Measurements from ENCODE around the gene CAST. TPM values are rescaled to one million over a fixed set of nuclear protein-coding genes. Genes with fewer than 3 reads are reported as not detected.
"Not testable (repeated sequence)": the region's sequence is repeated elsewhere in the genome, so short reads cannot be mapped to it uniquely, and the experiment has no call there.

Gene CAST
- total RNA-seq, 2 experiments from 2014 or later, result 118 to 122 TPM

- Mint-ChIP-seq H3K36me3 (ENCODE audit: low read depth) (peaks cover 31% of the 10 kb centered on the region), H3K27ac (no peak overlapping the region), H3K4me1 (ENCODE audit: low read depth) (peaks cover 42% of the 10 kb centered on the region), H3K27me3 (ENCODE audit: low read depth) (no peaks in the 10 kb centered on the region), H3K9me3 (peaks cover 3% of the 10 kb centered on the region), H3K4me3 (no peak overlapping the region)
- intact Hi-C loops (cut with micrococcal nuclease), result no loop called here
- CTCF ChIA-PET, result interaction anchor here (0.6 to 3.6 kb wide), 7 partner anchors 10 to 419 kb away, joined by 3 to 19 read pairs (median 5); no protein-coding TSS in a partner anchor
- no peak for DNase-seq
Measured at GRCh38 chr5:96742538-96742937, 80.4 kb downstream of the CAST start.

GRCh38 chr5:96743065-96743768 is 81.0 kb downstream of the CAST start:
- DNase-seq, result no peak
- Mint-ChIP-seq H3K4me3 (no peak overlapping the region), H3K4me1 (ENCODE audit: low read depth) (peaks cover 42% of the 10 kb centered on the region), H3K9me3 (peaks cover 3% of the 10 kb centered on the region), H3K27ac (peak overlapping the region; percentile 44), H3K27me3 (ENCODE audit: low read depth) (no peaks in the 10 kb centered on the region), H3K36me3 (ENCODE audit: low read depth) (peaks cover 31% of the 10 kb centered on the region)
- CTCF ChIA-PET, result interaction anchor here (0.7 to 3.6 kb wide), 5 partner anchors 9 to 418 kb away, joined by 3 to 19 read pairs (median 7); no protein-coding TSS in a partner anchor
- intact Hi-C loops (cut with micrococcal nuclease), result no loop called here

- peaks cover 33% of the 10 kb centered on the region for H3K36me3 Mint-ChIP-seq (ENCODE audit: low read depth)
Measured at GRCh38 chr5:96743805-96744204, 81.6 kb downstream of the CAST start.

GRCh38 chr5:96744218-96744617 is 82.0 kb downstream of the CAST start:
- H3K27ac Mint-ChIP-seq, result peak overlapping the region; percentile 7
- H3K36me3 Mint-ChIP-seq (ENCODE audit: low read depth), result peaks cover 37% of the 10 kb centered on the region
- CTCF ChIA-PET, result interaction anchor here (1.2 to 3.6 kb wide), 2 partner anchors 8 to 124 kb away, joined by 3 to 19 read pairs; no protein-coding TSS in a partner anchor
- H3K4me3 Mint-ChIP-seq; H3K27me3 Mint-ChIP-seq (ENCODE audit: low read depth); H3K9me3 Mint-ChIP-seq; intact Hi-C loops (cut with micrococcal nuclease): not testable (repeated sequence)
- DNase-seq, result peak; percentile 43
- peaks cover 48% of the 10 kb centered on the region for H3K4me1 Mint-ChIP-seq (ENCODE audit: low read depth)

More at GRCh38 chr5:96743805-96744204, 81.6 kb downstream of the CAST start:
- Mint-ChIP-seq H3K27me3 (ENCODE audit: low read depth) (no peaks in the 10 kb centered on the region), H3K27ac (peak overlapping the region; percentile 44), H3K9me3 (peaks cover 3% of the 10 kb centered on the region), H3K4me1 (ENCODE audit: low read depth) (peaks cover 44% of the 10 kb centered on the region), H3K4me3 (no peak overlapping the region)
- CTCF ChIA-PET, result interaction anchor here (0.7 to 3.6 kb wide), 3 partner anchors 9 to 418 kb away, joined by 3 to 19 read pairs (median 5); no protein-coding TSS in a partner anchor
- DNase-seq, result no peak
- intact Hi-C loops (cut with micrococcal nuclease), result no loop called here

GRCh38 chr5:96745025-96745424 is 82.8 kb downstream of the CAST start:
- Mint-ChIP-seq H3K27me3 (ENCODE audit: low read depth) (no peaks in the 10 kb centered on the region), H3K4me3 (no peak overlapping the region), H3K9me3 (peaks cover 3% of the 10 kb centered on the region), H3K4me1 (ENCODE audit: low read depth) (peaks cover 48% of the 10 kb centered on the region), H3K27ac (no peak overlapping the region), H3K36me3 (ENCODE audit: low read depth) (peaks cover 37% of the 10 kb centered on the region)
- CTCF ChIA-PET, result interaction anchor here (0.8 to 1.3 kb wide), 4 partner anchors 10 to 417 kb away, joined by 3 to 4 read pairs (median 3); no protein-coding TSS in a partner anchor
- intact Hi-C loops (cut with micrococcal nuclease), result no loop called here
- DNase-seq, result no peak

DNA sequence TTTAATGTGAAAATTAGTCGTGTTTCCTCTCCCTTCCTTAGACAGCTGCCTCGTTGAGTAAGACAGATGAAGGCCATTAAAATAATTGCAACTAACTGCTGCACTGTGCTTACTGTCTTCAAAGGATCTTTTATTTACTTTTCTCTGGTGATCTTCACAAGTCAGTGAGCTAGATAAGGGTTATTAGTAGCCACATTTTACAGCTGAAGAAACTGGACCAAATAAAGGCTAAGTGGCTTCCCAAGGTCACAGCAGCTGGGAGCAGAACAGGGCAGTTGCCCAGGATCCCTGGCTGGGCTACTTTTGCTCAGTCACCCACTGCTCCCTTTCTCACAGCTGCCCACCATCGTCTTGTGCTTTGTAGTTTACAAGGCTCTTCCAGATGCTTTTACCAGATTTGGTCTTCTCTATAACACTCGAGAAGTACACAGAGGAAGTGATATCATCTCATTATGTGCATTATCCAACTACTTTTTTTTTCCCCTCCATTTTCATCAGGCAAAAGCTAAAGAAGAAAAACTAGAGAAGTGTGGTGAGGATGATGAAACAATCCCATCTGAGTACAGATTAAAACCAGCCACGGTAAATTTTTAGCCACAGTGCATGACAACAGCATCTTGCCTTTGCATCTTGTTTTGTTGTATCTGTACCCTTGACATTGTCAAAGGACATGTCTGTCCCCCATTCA is 83.8 kb downstream of the CAST start:
- DNase-seq, result no peak
- intact Hi-C loops (cut with micrococcal nuclease), result no loop called here
- Mint-ChIP-seq H3K36me3 (ENCODE audit: low read depth) (peaks cover 34% of the 10 kb centered on the region), H3K27ac (peak overlapping the region; percentile 73), H3K27me3 (ENCODE audit: low read depth) (no peaks in the 10 kb centered on the region), H3K9me3 (peaks cover 3% of the 10 kb centered on the region), H3K4me3 (no peak overlapping the region), H3K4me1 (ENCODE audit: low read depth) (peaks cover 50% of the 10 kb centered on the region)
- CTCF ChIA-PET, result interaction anchor here (0.7 to 1.3 kb wide), 4 partner anchors 132 to 416 kb away, joined by 3 to 4 read pairs (median 3); no protein-coding TSS in a partner anchor

GRCh38 chr5:96747720-96748119 is 85.5 kb downstream of the CAST start:
- H3K9me3 Mint-ChIP-seq, result peaks cover 3% of the 10 kb centered on the region
- H3K27me3 Mint-ChIP-seq (ENCODE audit: low read depth), result no peaks in the 10 kb centered on the region
- H3K4me3 Mint-ChIP-seq, result no peak overlapping the region
- intact Hi-C loops (cut with micrococcal nuclease), result no loop called here
- H3K4me1 Mint-ChIP-seq (ENCODE audit: low read depth), result peaks cover 51% of the 10 kb centered on the region
- CTCF ChIA-PET, result interaction anchor here (1.2 to 1.5 kb wide), 2 partner anchors 121 to 414 kb away, joined by 3 to 5 read pairs; no protein-coding TSS in a partner anchor
- no peak for DNase-seq
- H3K36me3 Mint-ChIP-seq (ENCODE audit: low read depth), result peaks cover 26% of the 10 kb centered on the region
- H3K27ac Mint-ChIP-seq, result no peak overlapping the region

DNA sequence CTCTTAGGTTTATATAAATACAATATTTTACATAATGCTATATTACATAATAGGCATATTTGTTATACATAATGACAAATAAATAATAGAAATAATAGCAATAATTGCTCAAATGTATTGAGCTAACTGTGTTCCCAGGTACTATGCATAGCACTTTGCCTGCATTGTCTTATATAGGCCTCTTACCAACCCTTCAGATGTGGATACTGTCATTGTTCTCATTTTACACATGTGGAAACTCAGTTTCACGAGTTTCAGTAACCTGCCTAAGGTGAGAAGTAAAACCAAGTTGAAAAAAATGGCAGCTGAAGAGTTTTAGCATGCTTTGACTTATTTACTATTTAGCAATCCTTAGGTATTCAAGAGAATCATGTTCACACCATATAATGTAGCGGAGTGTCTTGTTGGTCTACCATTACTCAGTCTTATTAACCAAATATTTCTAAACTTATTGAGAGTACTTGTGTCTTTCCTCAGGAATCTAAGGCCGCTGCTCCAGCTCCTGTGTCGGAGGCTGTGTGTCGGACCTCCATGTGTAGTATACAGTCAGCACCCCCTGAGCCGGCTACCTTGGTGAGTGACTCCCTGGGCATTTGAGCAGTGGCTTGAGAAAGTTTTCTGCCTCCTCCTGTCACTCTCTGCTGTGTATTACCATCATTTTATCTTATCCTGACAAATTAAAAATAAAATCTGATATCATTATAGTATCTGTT is 88.1 kb downstream of the CAST start:
- H3K4me1 Mint-ChIP-seq (ENCODE audit: low read depth), result peaks cover 38% of the 10 kb centered on the region
- intact Hi-C loops (cut with micrococcal nuclease), result loop anchor here (5.0 to 10.0 kb wide), 2 partner anchors 138 to 785 kb away; no protein-coding TSS in a partner anchor
- no peak overlapping the region for H3K4me3 Mint-ChIP-seq
- H3K27ac Mint-ChIP-seq, result no peak overlapping the region
- no peaks in the 10 kb centered on the region for H3K27me3 Mint-ChIP-seq (ENCODE audit: low read depth)
- DNase-seq, result no peak
- peaks cover 14% of the 10 kb centered on the region for H3K36me3 Mint-ChIP-seq (ENCODE audit: low read depth)
- H3K9me3 Mint-ChIP-seq, result no peaks in the 10 kb centered on the region
- CTCF ChIA-PET, result interaction anchor here (1.1 to 4.0 kb wide), 9 partner anchors 8 to 416 kb away, joined by 3 to 31 read pairs (median 5); partner anchors contain the start of gene LIX1

DNA sequence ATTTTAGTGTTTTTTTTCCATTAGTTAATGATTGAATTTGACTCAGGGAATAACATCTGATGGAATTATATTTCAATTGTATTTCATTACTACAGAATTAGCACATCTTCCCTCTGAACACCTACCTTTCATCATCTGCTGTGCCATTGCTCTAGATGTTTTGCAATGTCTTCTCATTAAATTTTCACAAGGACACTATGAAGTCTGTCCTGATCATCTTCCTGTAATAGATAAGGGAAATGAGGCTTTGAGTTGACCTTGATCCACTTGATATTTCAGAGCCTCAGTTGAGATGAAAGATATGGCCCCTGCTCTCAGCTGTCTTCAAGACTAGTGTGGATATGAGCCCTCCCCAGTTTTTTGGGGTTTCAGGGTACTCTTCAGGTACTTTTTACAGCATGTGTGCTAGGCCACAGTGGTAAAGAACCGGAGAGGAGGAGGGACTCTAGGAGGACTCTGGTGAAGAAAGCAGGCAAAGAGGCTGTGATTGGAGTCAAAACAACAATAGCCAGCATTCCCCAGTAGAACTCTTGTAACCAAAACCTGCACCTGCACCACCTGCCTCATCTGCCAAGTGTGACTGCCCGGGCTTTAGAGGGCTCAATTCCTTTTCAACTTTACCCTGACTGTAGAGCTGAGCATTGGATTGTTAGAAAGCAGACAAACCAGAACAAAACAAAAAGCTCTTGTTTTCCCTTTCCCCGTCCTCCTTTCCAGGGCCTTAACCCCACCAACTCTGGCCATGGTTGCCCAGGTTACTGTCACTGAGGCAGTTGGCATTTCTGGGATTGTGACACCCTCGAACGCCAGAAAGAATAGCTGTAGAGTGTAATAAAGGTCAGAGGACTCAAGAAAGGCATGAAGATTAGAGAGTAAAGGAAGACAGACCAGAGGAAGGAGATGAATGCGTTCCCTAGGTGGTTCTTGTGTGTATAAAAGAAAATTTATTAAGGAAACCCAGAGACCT is 89.3 kb downstream of the CAST start:
- intact Hi-C loops (cut with micrococcal nuclease), result loop anchor here (1.0 to 10.0 kb wide), 8 partner anchors 72 to 783 kb away; partner anchors contain the start of genes LIX1 and LNPEP
- Mint-ChIP-seq H3K9me3 (no peaks in the 10 kb centered on the region), H3K27me3 (ENCODE audit: low read depth) (no peaks in the 10 kb centered on the region), H3K27ac (peak overlapping the region; percentile 70), H3K4me3 (no peak overlapping the region), H3K36me3 (ENCODE audit: low read depth) (peaks cover 11% of the 10 kb centered on the region), H3K4me1 (ENCODE audit: low read depth) (peaks cover 25% of the 10 kb centered on the region)
- CTCF ChIA-PET, result interaction anchor here (0.6 to 4.0 kb wide), 36 partner anchors 9 to 411 kb away, joined by 3 to 31 read pairs (median 4); partner anchors contain the start of genes ERAP1 and LIX1
- no peak for DNase-seq

- Mint-ChIP-seq H3K9me3 (no peaks in the 10 kb centered on the region), H3K27me3 (ENCODE audit: low read depth) (no peaks in the 10 kb centered on the region), H3K27ac (peak overlapping the region; percentile 25), H3K4me3 (no peak overlapping the region), H3K36me3 (ENCODE audit: low read depth) (peaks cover 15% of the 10 kb centered on the region), H3K4me1 (ENCODE audit: low read depth) (peaks cover 25% of the 10 kb centered on the region)
- CTCF ChIA-PET, result interaction anchor here (0.6 to 4.0 kb wide), 42 partner anchors 9 to 931 kb away, joined by 3 to 31 read pairs (median 4); partner anchors contain the start of genes ERAP1 and LIX1
- peak; percentile 54 for DNase-seq
- intact Hi-C loops (cut with micrococcal nuclease), result loop anchor here (1.0 to 10.0 kb wide), 8 partner anchors 71 to 782 kb away; partner anchors contain the start of genes LIX1 and LNPEP
Measured at GRCh38 chr5:96752341-96753016, 90.3 kb downstream of the CAST start.

Data from activated naive CD4-positive, alpha-beta T cell treated with anti-CD3 and anti-CD28 coated beads for 36 hours (primary cell).